ENCODE measurements around the gene PRKD2. TPM values are rescaled to one million over a fixed set of nuclear protein-coding genes. Genes with fewer than 3 reads are reported as not detected.

The PRKD2 gene
- total and polyA plus RNA-seq, 10 of the 15 experiments (the other 5 are each of a cell fraction or from before 2014, with no cell fraction given), result 2.3 to 98.8 (median 32.9) TPM

DNA sequence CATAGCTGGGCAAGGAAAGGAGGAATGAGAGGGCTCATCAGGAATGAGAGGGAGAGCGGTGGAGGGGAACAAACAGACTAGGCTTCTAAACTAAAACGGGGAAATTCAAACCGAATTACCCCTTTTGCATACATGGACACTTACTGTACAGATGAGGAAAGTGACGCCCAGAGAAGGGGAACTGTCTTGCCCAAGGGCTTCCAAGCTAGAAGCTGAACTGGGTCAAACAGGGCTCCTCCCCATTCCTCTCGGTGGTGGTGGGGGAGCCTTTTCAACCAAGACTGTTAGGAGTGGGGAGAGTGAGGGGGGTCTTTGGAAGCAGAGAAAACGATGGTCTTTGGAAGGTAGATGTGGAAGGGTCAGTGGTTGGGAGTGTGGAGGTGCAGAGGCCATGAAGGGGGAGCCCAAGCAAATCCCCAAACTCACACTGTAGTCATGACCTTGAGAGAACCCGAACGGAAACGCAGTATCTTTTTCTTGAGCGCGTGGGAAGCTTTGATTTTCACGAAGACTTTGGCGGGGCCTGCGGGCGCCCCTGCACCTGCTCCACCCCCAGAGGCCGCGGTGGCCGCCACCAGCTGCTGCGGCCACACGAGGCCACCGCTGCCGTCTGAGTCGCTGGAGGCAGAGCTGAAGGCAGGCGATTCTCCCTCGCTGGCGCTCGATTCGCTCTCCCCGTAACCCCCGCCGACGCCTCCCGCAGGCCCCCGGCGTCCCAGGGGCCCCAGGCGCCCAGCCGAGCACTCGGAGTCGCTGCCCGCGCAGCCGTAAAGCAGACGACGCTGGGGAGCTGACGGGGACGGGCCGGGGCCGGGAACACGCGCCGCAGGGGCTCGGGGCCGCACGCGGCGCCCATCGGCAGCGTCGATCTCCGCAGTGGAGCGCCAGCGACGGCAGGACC, 68.6 kb downstream of the PRKD2 start (continued):
- TF ChIP-seq PAX5 (IDR thresholded peaks at IDR 0.05; ENCODE audit: borderline replicate concordance, low read depth, low read length) (peak; percentile 18; the same call in 1 of the 2 replicates), ESRRA (IDR thresholded peaks at IDR 0.05; ENCODE audit: low read length) (0 out of 2 replicates have a peak, but pooled peaks have one; percentile 31), BCL11A (IDR thresholded peaks at IDR 0.05; ENCODE audit: low read depth, low read length) (0 out of 2 replicates have a peak, but pooled peaks have one; percentile 31), YBX1 (IDR thresholded peaks at IDR 0.05) (no peak), CREB1 (IDR thresholded peaks at IDR 0.05; ENCODE audit: low read depth) (no peak), SPI1 (IDR thresholded peaks at IDR 0.05; ENCODE audit: borderline replicate concordance, insufficient read depth, low read depth, low read length) (peak; percentile 34; the same call in 1 of the 2 replicates), DPF2 (IDR thresholded peaks at IDR 0.05) (0 out of 2 replicates have a peak, but pooled peaks have one; percentile 59), BMI1 (IDR thresholded peaks at IDR 0.05; ENCODE audit: borderline replicate concordance) (no peak), POLR2AphosphoS2 (IDR thresholded peaks at IDR 0.05; ENCODE audit: low read depth, low read length) (no peak), GATAD2B (conservative IDR thresholded peaks at IDR 0.05; ENCODE audit: low read depth) (peak; percentile 69), CBX3 (IDR thresholded peaks at IDR 0.05; ENCODE audit: borderline replicate concordance, low read depth) (no peak), NR2F1 (conservative IDR thresholded peaks at IDR 0.05) (peak; percentile 57; the same call in 1 of the 2 replicates), MEF2B (IDR thresholded peaks at IDR 0.05; ENCODE audit: partially characterized antibody, poor library complexity, severe bottlenecking) (peak; percentile 27), FOS (IDR thresholded peaks at IDR 0.05; ENCODE audit: borderline replicate concordance, extremely low read depth, insufficient read length) (no peak), CHD2 (IDR thresholded peaks at IDR 0.05; ENCODE audit: borderline replicate concordance, low read depth, low read length) (0 out of 2 replicates have a peak, but pooled peaks have one; percentile 45), STAT1 (conservative IDR thresholded peaks at IDR 0.05) (no peak), NBN (IDR thresholded peaks at IDR 0.05) (0 out of 2 replicates have a peak, but pooled peaks have one; percentile 42), EP300 (IDR thresholded peaks at IDR 0.05; ENCODE audit: borderline replicate concordance in 1 of 2, control insufficient read depth in 1 of 2, low read depth in 2 of 2, low read length in 2 of 2) (0 out of 4 replicates have a peak, but pooled peaks of 1 of the 2 experiments have one; percentile 15), HDGF (IDR thresholded peaks at IDR 0.05) (no peak), JUND (IDR thresholded peaks at IDR 0.05; ENCODE audit: low read depth, low read length) (no peak)
- TF ChIP-seq, protein P1, sequence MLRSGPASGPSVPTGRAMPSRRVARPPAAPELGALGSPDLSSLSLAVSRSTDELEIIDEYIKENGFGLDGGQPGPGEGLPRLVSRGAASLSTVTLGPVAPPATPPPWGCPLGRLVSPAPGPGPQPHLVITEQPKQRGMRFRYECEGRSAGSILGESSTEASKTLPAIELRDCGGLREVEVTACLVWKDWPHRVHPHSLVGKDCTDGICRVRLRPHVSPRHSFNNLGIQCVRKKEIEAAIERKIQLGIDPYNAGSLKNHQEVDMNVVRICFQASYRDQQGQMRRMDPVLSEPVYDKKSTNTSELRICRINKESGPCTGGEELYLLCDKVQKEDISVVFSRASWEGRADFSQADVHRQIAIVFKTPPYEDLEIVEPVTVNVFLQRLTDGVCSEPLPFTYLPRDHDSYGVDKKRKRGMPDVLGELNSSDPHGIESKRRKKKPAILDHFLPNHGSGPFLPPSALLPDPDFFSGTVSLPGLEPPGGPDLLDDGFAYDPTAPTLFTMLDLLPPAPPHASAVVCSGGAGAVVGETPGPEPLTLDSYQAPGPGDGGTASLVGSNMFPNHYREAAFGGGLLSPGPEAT (IDR thresholded peaks at IDR 0.05; ENCODE audit: low read depth), result 0 out of 2 replicates have a peak, but pooled peaks have one; percentile 27
- TF ChIP-seq, protein P2, sequence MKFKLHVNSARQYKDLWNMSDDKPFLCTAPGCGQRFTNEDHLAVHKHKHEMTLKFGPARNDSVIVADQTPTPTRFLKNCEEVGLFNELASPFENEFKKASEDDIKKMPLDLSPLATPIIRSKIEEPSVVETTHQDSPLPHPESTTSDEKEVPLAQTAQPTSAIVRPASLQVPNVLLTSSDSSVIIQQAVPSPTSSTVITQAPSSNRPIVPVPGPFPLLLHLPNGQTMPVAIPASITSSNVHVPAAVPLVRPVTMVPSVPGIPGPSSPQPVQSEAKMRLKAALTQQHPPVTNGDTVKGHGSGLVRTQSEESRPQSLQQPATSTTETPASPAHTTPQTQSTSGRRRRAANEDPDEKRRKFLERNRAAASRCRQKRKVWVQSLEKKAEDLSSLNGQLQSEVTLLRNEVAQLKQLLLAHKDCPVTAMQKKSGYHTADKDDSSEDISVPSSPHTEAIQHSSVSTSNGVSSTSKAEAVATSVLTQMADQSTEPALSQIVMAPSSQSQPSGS (IDR thresholded peaks at IDR 0.05; ENCODE audit: low read length), result no peak
- TF ChIP-seq, protein P3, sequence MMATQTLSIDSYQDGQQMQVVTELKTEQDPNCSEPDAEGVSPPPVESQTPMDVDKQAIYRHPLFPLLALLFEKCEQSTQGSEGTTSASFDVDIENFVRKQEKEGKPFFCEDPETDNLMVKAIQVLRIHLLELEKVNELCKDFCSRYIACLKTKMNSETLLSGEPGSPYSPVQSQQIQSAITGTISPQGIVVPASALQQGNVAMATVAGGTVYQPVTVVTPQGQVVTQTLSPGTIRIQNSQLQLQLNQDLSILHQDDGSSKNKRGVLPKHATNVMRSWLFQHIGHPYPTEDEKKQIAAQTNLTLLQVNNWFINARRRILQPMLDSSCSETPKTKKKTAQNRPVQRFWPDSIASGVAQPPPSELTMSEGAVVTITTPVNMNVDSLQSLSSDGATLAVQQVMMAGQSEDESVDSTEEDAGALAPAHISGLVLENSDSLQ (IDR thresholded peaks at IDR 0.05), result no peak
- TF ChIP-seq, protein P4, sequence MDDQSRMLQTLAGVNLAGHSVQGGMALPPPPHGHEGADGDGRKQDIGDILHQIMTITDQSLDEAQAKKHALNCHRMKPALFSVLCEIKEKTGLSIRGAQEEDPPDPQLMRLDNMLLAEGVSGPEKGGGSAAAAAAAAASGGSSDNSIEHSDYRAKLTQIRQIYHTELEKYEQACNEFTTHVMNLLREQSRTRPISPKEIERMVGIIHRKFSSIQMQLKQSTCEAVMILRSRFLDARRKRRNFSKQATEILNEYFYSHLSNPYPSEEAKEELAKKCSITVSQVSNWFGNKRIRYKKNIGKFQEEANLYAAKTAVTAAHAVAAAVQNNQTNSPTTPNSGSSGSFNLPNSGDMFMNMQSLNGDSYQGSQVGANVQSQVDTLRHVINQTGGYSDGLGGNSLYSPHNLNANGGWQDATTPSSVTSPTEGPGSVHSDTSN (IDR thresholded peaks at IDR 0.05; ENCODE audit: insufficient replicate concordance, low read depth, low read length), result no peak

All from GM12878 (cell line).